HepG2 (cell line): ENCODE data around the gene TBC1D10B. TPM values are rescaled to one million over a fixed set of nuclear protein-coding genes. Genes with fewer than 3 reads are reported as not detected.

Experiments
- AHR ChIP-seq: IDR thresholded peaks from 2 replicates; pipeline ENCODE4 v1.6.1; 2018; ENCODE audit warnings: missing genetic modification reagents, missing compliant biosample characterization
- ATF7 ChIP-seq, 2 experiments: fragments of 450-650 bp in 1 of 2; sonication (generic) in 1 of 2; formaldehyde crosslinking in 1 of 2; IDR thresholded peaks; 2 replicates each; pipeline versions ENCODE4 v1.4.0 to v1.6.1; 2016 to 2020; ENCODE audit warnings: antibody characterized with exemption in 1 of 2, mild to moderate bottlenecking in 1 of 2, missing genetic modification reagents in 1 of 2
- BCL6 ChIP-seq: IDR thresholded peaks from 2 replicates; pipeline ENCODE4 v1.6.1; 2016; ENCODE audit warnings: missing genetic modification reagents, missing compliant biosample characterization
- DNMT1 ChIP-seq: sonication (generic); formaldehyde crosslinking; IDR thresholded peaks from 2 replicates; pipeline ENCODE4 v1.5.1; 2020; ENCODE audit warnings: mild to moderate bottlenecking, missing genetic modification reagents
- HHEX ChIP-seq: IDR thresholded peaks from 2 replicates; pipeline ENCODE4 v1.6.1; 2016; ENCODE audit warnings: control low read depth
- JUNB ChIP-seq: sonication (generic); formaldehyde crosslinking; IDR thresholded peaks from 2 replicates; pipeline ENCODE4 v1.8.0; 2022; ENCODE audit warnings: missing genetic modification reagents, mild to moderate bottlenecking, borderline replicate concordance
- KLF15 ChIP-seq: sonication (generic); formaldehyde crosslinking; IDR thresholded peaks from 2 replicates; pipeline ENCODE4 v1.8.1; 2023; ENCODE audit warnings: borderline replicate concordance, mild to moderate bottlenecking, inconsistent platforms, missing genetic modification reagents, mixed read lengths
- NR3C1 ChIP-seq: sonication (generic); formaldehyde crosslinking; IDR thresholded peaks from 2 replicates; pipeline ENCODE4 v1.4.0; 2020; ENCODE audit warnings: missing genetic modification reagents
- RFXANK ChIP-seq: IDR thresholded peaks from 2 replicates; pipeline ENCODE4 v1.6.1; 2016
- SNAPC5 ChIP-seq: sonication (generic); formaldehyde crosslinking; IDR thresholded peaks from 2 replicates; pipeline ENCODE4 v1.8.1; 2023; ENCODE audit warnings: mild to moderate bottlenecking, missing genetic modification reagents, borderline replicate concordance
- TMF1 ChIP-seq: sonication (generic); formaldehyde crosslinking; IDR thresholded peaks from 2 replicates; pipeline ENCODE4 v1.8.1; 2022; ENCODE audit warnings: low read depth, missing genetic modification reagents
- TP53 ChIP-seq: sonication (generic); formaldehyde crosslinking; conservative IDR thresholded peaks from 2 replicates; pipeline ENCODE4 v1.4.0; 2020; ENCODE audit warnings: missing genetic modification reagents
- ZC3H4 ChIP-seq: sonication (generic); formaldehyde crosslinking; IDR thresholded peaks from 2 replicates; pipeline ENCODE4 v1.4.0; 2020; ENCODE audit warnings: missing genetic modification reagents, borderline replicate concordance
- ZNF143 ChIP-seq: sonication (generic); formaldehyde crosslinking; IDR thresholded peaks from 2 replicates; pipeline ENCODE4 v1.4.0; 2020; ENCODE audit warnings: missing genetic modification reagents
- ZNF205 ChIP-seq: IDR thresholded peaks from 2 replicates; pipeline ENCODE4 v1.6.1; 2018; ENCODE audit warnings: missing biosample characterization, missing genetic modification reagents
- ZNF232 ChIP-seq: sonication (generic); formaldehyde crosslinking; IDR thresholded peaks from 2 replicates; pipeline ENCODE4 v1.4.0; 2020; ENCODE audit warnings: missing genetic modification reagents, borderline replicate concordance
- ZNF451 ChIP-seq: sonication (generic); formaldehyde crosslinking; IDR thresholded peaks from 2 replicates; pipeline ENCODE4 v1.5.0; 2020; ENCODE audit warnings: mild to moderate bottlenecking, missing genetic modification reagents
- ZNF530 ChIP-seq: sonication (generic); formaldehyde crosslinking; IDR thresholded peaks from 2 replicates; pipeline ENCODE4 v1.5.0; 2020; ENCODE audit warnings: low read depth, mild to moderate bottlenecking, missing genetic modification reagents
- ZNF556 ChIP-seq: sonication (generic); formaldehyde crosslinking; IDR thresholded peaks from 2 replicates; pipeline ENCODE4 v1.4.0; 2020; ENCODE audit warnings: mild to moderate bottlenecking, missing genetic modification reagents, borderline replicate concordance
- ZNF598 ChIP-seq: sonication (generic); formaldehyde crosslinking; IDR thresholded peaks from 2 replicates; pipeline ENCODE4 v1.5.1; 2020; ENCODE audit warnings: mild to moderate bottlenecking, missing genetic modification reagents, borderline replicate concordance
- polyA plus RNA-seq, 8 experiments: library from polyadenylated mRNA; depleted of rRNA in 3 of 8; stranded (reverse) in 7 of 8; unstranded in 1 of 8; fragments of >200 nt; fragmentation: Illumina TruSeq in 4 of 8; extraction: Trizol in 4 of 8; gene quantifications; 2 replicates each; pipeline versions ENCODE4 v1.2.1 to v1.2.3, GENCODE V29; 2011 to 2016; ENCODE audit warnings: low read depth in 4 of 8, missing spikeins in 1 of 8, mixed read lengths in 1 of 8; ENCODE audit not compliant: insufficient read depth in 1 of 8
- total RNA-seq, 5 experiments: library from RNA; depleted of rRNA; stranded (reverse); fragments of >200 nt; fragmentation: Illumina TruSeq; extraction: Trizol; gene quantifications; 2 replicates each; pipeline ENCODE4 v1.2.3, GENCODE V29; 2016; ENCODE audit warnings: low read depth in 1 of 5
- TF ChIP-seq, protein P1 (sequence below): sonication (generic); formaldehyde crosslinking; IDR thresholded peaks from 2 replicates; pipeline ENCODE4 v1.4.0; 2020; ENCODE audit warnings: missing genetic modification reagents
- TF ChIP-seq, protein P2 (sequence below): sonication (generic); formaldehyde crosslinking; IDR thresholded peaks from 2 replicates; pipeline ENCODE4 v1.4.0; 2020; ENCODE audit warnings: missing genetic modification reagents
- TF ChIP-seq, protein P3 (sequence below): sonication (generic); formaldehyde crosslinking; IDR thresholded peaks from 2 replicates; pipeline ENCODE4 v1.8.0; 2022; ENCODE audit warnings: mild to moderate bottlenecking, missing genetic modification reagents, moderate library complexity

Gene TBC1D10B
- total and polyA plus RNA-seq, 2 of the 13 experiments (the other 11 are each of a cell fraction or from before 2014, with no cell fraction given), result 15.7 to 24.8 TPM

- TF ChIP-seq, protein P1, sequence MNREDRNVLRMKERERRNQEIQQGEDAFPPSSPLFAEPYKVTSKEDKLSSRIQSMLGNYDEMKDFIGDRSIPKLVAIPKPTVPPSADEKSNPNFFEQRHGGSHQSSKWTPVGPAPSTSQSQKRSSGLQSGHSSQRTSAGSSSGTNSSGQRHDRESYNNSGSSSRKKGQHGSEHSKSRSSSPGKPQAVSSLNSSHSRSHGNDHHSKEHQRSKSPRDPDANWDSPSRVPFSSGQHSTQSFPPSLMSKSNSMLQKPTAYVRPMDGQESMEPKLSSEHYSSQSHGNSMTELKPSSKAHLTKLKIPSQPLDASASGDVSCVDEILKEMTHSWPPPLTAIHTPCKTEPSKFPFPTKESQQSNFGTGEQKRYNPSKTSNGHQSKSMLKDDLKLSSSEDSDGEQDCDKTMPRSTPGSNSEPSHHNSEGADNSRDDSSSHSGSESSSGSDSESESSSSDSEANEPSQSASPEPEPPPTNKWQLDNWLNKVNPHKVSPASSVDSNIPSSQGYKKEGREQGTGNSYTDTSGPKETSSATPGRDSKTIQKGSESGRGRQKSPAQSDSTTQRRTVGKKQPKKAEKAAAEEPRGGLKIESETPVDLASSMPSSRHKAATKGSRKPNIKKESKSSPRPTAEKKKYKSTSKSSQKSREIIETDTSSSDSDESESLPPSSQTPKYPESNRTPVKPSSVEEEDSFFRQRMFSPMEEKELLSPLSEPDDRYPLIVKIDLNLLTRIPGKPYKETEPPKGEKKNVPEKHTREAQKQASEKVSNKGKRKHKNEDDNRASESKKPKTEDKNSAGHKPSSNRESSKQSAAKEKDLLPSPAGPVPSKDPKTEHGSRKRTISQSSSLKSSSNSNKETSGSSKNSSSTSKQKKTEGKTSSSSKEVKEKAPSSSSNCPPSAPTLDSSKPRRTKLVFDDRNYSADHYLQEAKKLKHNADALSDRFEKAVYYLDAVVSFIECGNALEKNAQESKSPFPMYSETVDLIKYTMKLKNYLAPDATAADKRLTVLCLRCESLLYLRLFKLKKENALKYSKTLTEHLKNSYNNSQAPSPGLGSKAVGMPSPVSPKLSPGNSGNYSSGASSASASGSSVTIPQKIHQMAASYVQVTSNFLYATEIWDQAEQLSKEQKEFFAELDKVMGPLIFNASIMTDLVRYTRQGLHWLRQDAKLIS, result no peak
- no peak for TF ChIP-seq HHEX
- peak; percentile 23; the same call in 1 of the 2 replicates for TF ChIP-seq ZNF232 (CRISPR knock-in tag)
- TF ChIP-seq NR3C1, result no peak
- TF ChIP-seq ATF7 (IDR thresholded peaks at IDR 0.05), result 0 out of 2 replicates have a peak, but pooled peaks have one; percentile 5
- no peak for TF ChIP-seq ATF7 (CRISPR knock-in tag; IDR thresholded peaks at IDR 0.05)
- no peak for TF ChIP-seq ZNF530 (CRISPR knock-in tag)
- TF ChIP-seq ZNF598 (CRISPR knock-in tag), result no peak
- TF ChIP-seq ZNF556 (CRISPR knock-in tag), result peak; percentile 69; the same call in 1 of the 2 replicates
- no peak for TF ChIP-seq KLF15 (CRISPR knock-in tag)
- no peak for TF ChIP-seq SNAPC5 (CRISPR knock-in tag)
- TF ChIP-seq ZNF451 (CRISPR knock-in tag), result no peak
- TF ChIP-seq ZC3H4 (CRISPR knock-in tag), result 0 out of 2 replicates have a peak, but pooled peaks have one; percentile 49
- TF ChIP-seq RFXANK (CRISPR knock-in tag), result no peak
- TF ChIP-seq ZNF205 (CRISPR knock-in tag), result no peak
- peak; percentile 81; the same call in 1 of the 2 replicates for TF ChIP-seq TMF1 (CRISPR knock-in tag)
- TF ChIP-seq TP53 (CRISPR knock-in tag), result peak; percentile 70; the same call in 1 of the 2 replicates
- no peak for TF ChIP-seq BCL6 (CRISPR knock-in tag)
- TF ChIP-seq, protein P2, sequence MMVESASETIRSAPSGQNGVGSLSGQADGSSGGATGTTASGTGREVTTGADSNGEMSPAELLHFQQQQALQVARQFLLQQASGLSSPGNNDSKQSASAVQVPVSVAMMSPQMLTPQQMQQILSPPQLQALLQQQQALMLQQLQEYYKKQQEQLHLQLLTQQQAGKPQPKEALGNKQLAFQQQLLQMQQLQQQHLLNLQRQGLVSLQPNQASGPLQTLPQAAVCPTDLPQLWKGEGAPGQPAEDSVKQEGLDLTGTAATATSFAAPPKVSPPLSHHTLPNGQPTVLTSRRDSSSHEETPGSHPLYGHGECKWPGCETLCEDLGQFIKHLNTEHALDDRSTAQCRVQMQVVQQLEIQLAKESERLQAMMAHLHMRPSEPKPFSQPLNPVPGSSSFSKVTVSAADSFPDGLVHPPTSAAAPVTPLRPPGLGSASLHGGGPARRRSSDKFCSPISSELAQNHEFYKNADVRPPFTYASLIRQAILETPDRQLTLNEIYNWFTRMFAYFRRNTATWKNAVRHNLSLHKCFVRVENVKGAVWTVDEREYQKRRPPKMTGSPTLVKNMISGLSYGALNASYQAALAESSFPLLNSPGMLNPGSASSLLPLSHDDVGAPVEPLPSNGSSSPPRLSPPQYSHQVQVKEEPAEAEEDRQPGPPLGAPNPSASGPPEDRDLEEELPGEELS, result peak; percentile 61
- no peak for TF ChIP-seq AHR (CRISPR knock-in tag)
- no peak for TF ChIP-seq JUNB (CRISPR knock-in tag)
- TF ChIP-seq ZNF143 (CRISPR knock-in tag), result peak; percentile 38; the same call in 1 of the 2 replicates
- TF ChIP-seq DNMT1, result no peak
- TF ChIP-seq, protein P3, sequence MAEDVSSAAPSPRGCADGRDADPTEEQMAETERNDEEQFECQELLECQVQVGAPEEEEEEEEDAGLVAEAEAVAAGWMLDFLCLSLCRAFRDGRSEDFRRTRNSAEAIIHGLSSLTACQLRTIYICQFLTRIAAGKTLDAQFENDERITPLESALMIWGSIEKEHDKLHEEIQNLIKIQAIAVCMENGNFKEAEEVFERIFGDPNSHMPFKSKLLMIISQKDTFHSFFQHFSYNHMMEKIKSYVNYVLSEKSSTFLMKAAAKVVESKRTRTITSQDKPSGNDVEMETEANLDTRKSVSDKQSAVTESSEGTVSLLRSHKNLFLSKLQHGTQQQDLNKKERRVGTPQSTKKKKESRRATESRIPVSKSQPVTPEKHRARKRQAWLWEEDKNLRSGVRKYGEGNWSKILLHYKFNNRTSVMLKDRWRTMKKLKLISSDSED (CRISPR knock-in tag), result no peak
Measured at GRCh38 chr16:30335598-30336474, 34.5 kb downstream of the TBC1D10B start (continued).
